ENCODE results near the gene SLC4A5. TPM values are rescaled to one million over a fixed set of nuclear protein-coding genes. Genes with fewer than 3 reads are reported as not detected.

Gene SLC4A5
- total and polyA plus RNA-seq, 2 of the 8 experiments (the other 6 are each of a cell fraction or from before 2014, with no cell fraction given) = 0.42 to 0.52 TPM

- TF ChIP-seq ATF2 (IDR thresholded peaks at IDR 0.05; ENCODE audit: low read length) (no peak), KDM5A (IDR thresholded peaks at IDR 0.05; ENCODE audit: low read length) (no peak), TCF12 (IDR thresholded peaks at IDR 0.05; ENCODE audit: low read depth, low read length) (no peak), CBX5 (IDR thresholded peaks at IDR 0.05; ENCODE audit: low read depth, low read length) (no peak)
These were observed 29.1 kb downstream of the SLC4A5 start (continued) for GRCh38 chr2:74314107-74314506.

Measured in H1 (cell line).